GM04504 (cell line): ENCODE measurements around the gene MN1.
"Not testable (repeated sequence)": the region's sequence is repeated elsewhere in the genome, so short reads cannot be mapped to it uniquely, and the experiment has no call there.

Experiments used
- DNase-seq: peaks from one replicate; pipeline ENCODE4 v3.0.0-alpha.2; 2012; ENCODE audit warnings: low read depth

The MN1 gene

DNA sequence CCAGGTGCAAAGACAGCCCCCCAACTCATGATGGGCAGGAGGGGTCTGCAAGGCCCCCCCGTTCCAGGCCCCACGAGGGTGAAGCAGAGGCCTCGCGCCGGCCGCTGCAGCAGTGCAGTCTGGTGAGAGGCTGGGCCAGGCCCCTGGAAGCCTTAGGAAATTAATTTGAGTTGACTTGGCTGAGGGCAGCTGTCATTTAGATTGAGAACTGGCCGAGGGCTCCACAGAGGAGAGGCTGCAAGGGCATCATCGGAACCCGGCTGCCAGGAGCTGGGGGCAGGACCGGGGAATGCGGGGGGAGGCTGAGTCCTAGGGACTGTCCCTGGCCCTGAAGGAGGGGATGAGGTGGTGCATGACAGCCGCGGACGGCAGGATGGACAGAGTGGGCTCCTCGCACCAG lies 39.9 kb downstream of the MN1 start:
- no peak for DNase-seq

DNA sequence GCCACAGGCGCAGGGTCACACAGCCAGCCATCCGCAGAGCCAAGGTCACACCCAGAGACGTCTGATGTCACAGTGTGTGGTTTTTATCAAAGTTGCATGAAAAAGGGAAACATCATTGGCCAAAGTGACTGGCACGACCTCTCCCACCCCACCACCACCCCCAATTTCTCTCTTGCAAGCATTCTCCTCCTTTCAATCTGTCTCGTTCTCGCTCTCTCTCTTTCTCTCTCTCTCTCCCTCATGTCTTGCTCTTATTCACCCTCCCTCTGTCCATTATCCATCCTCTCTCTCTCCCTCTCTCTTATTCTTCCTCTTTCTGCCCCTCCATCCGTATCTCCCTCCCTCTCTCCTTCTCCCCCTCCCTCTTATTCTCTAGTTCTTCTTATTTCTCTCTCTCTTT lies 40.6 kb downstream of the MN1 start:
- DNase-seq, result no peak

DNA sequence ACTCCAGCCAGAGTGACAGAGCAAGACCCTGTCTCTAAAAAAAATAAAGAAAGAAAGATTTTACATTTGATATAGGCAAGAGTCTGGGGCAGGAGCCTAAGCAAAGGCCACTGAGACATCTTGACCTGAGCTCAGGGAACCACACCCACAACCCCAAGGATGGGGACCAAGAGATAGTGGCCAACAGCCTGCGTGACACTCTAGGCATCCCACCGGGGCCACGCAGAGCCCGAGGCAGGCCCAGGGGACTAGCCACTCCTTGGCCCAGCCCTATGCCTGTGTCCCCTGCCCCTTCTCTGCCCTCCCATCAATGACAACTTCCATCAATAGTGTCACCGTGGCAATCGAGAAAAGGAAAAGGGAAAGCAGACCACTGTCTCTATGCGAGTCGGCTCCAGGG lies 41.1 kb downstream of the MN1 start:
- DNase-seq, result no peak

DNA sequence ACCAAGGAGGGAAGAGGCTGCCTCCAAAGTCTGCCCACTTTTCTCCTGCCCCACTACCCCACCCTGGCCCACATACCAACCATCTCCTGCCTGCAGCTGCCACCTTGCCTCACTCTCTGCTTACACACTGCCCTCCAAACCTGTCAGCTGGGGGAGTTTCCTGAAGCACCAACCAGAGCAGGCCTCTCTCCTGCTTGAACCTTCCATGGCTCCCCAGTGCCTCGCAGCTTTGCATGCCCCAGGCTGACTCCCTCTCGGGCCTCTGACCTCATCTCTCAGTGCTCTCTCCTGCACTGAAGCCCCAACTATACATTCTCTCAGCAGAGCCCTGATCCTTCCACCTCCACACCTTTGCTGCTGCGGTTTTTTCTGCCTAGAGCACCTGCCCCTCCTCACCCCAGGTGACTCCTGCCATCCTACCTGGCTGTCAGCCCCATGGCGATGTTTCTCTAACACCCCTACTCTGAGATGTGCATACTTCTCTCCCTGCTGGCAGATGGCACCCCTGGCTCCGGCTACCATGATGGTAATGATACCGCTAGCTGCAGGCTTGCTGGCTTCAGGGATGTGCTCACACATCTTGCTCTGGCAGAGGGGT lies 43.5 kb downstream of the MN1 start:
- no peak for DNase-seq

DNA sequence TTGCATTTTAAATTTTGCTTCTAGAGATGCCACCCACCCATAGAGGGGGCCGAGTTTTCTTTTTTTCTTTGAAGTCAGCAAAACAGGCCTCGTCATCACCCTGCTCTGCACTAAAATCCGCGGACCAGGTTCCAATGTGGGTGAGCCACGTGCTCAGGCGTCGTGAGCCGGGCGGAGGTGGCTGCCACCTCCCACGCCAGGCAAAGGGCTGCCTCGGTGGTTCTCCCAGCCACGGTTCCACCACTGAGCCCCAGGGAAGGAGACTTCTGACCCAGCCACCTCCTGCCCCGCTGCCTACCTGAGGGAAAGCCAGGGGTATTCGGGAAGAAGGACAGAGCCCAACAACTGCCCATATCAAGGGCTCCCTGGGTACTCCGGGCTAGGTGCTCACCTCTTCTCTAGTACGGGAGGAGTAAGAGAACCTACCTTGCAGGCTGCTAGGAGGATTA lies 45.3 kb downstream of the MN1 start:
- no peak for DNase-seq

DNA sequence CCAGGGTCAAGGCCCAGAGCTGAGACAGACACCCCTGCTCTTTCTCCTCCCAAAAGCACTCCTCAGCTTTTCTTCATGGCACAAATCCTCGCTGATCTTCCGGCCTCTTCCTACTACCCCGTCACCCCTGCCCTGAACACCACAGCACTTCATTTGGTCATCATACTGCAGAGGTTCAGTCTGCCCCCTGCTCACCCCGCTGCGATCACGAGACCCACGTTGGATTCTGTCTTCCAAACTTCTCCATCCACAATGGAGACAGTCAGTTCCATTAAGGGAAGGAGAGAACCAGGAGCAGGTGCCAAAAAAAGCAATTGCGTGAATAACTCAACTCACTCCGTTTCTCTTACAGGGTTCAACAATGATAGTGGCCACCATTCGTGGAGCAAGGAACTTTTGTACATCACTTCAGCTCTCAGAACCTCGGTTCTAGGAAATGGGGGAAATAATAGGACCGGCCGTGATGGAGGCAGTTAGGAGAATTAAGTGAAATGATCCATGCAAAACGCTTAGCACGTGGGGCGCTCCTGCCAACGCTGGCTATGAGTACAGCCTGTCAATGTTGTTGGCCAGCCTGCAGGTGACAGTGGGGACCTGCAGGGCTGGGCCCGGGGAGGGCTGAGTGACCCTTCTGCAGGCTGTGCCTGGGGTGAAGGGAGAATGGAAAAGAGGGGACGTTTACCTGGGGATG lies 45.9 kb downstream of the MN1 start:
- DNase-seq, result no peak

DNA sequence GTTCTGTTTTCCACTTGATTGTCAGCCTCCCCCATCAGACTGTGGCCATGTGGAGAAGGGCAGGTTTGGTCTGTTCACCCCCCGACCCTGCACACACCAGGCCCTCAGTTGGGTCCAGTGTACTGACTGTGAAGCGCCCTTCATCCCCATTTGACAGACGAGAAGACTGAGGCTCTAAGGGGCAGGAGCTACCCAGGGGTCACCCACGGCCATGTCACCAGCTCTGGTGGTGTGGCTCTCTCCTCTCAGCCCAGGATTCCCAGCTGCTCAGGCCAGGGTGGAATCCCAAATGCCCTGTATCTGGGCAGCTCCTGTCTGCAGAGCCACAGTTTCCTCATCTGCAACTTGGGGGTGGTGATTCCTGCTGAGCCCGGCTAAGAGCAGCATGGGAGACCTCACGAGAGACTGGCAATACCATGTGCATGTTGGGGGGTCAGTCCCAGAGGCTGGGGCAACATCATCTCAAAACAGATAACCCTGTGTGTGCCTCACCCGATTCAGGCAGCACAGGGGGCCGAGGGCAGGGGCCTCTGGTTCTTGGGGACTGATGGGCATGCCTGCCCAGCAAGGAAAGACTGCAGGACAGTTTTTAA lies 46.6 kb downstream of the MN1 start:
- DNase-seq, result no peak

DNA sequence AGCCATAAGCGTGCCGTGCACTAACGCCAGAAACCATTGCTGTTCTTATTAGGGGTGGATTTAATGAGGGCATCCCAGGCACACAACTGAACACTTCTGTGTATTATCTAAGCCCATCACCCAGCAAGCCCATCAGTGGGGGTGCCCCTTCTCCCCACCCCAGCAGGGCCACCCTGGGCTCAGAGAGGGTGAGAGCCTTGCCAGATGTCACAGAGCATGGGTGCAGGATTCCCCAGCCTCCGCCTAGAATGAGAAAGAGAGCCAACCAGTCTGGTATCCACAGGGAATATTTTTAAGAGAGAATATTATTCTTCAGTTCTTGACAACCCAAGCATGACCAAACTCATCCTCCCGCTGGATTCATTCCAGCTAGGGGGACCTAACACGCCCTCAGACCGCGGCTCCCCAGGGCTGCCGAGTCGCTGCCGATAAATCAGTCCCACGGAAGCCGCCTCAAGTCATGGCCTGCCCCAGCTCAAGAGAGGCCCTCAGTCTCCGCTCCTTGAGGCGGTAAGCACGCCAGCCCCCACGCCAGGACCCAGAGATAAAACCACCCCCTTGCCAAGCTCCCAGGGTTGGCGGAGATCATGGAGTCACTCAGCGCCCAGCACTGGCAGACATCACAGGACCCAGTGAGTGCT lies 47.2 kb downstream of the MN1 start:
- no peak for DNase-seq

DNA sequence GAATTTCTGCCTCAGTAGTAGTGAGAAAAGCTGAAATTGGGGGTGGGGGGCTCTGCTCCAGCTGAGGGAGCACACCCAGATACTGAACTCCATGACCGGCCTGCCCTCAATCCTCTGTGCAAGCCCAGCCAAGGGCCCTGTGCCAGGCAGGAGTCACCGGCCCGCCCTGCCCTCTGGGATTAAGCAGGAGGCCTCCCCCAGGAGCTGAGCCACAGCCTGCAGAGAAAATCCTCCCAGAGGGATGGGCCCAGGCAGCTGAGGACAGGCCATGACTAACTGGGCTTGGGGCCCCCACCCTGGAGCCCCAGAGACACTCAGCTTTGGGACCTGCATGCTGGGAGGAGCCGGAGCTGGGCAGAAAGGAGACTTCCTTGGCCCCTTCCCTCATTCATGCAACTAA lies 48.8 kb downstream of the MN1 start:
- DNase-seq, result peak; percentile 35

DNA sequence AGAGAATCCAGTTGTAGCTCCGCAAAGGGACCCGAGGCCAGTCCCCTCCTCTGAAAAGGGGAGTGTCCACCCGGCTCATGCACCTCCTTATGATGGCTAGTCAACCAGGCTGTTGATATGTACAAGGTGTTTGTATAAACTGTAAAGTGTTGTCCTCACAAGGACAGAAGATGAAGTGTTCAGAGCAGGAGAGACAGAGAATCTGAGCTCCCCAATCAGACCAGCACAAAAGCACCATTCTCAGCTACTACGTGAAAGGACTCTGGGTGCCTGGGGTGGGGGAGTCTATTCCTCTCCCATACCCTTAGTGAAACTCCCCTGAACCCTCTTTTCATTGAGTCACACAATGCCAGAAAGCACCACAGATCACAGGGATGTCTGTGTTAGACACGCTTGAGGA lies 49.4 kb downstream of the MN1 start:
- DNase-seq, result no peak

DNA sequence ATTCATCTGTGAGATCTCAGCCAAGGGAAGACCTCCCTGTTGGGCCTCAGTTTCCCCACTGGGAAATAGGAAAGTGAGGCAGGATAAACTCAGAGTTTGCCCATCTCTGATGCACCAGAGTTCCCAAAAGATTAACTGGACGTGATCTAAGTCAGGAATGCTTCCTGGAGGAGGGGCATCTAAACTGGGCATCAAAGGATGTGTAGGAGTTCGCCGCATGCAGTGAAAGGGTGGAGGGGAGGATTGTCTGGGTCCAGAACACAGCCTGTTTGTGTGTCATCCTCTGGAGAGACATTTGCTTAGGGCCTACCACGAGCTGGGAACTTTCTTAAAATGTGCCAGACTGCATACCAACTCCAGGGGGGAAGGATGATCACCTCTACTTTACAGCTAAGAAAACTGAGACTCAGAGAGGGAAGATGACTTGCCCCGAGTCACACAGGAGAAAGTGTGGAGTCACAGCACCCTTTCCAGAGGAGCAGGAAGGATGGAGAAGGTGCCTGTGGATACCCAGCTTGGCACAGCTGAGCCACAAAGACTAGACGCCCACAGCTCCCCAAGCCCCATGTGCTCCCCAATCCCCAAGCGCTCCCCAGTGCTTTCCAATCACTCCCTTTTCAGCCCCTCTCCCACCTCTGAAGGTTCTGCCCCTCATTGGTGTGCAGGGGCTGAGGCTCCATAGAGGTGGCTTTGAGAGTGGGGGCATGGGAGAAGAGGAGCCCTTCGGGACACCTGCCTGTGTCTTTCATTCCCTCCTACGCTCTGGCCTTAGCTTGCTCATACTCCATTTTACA lies 50.1 kb downstream of the MN1 start:
- DNase-seq, result no peak

DNA sequence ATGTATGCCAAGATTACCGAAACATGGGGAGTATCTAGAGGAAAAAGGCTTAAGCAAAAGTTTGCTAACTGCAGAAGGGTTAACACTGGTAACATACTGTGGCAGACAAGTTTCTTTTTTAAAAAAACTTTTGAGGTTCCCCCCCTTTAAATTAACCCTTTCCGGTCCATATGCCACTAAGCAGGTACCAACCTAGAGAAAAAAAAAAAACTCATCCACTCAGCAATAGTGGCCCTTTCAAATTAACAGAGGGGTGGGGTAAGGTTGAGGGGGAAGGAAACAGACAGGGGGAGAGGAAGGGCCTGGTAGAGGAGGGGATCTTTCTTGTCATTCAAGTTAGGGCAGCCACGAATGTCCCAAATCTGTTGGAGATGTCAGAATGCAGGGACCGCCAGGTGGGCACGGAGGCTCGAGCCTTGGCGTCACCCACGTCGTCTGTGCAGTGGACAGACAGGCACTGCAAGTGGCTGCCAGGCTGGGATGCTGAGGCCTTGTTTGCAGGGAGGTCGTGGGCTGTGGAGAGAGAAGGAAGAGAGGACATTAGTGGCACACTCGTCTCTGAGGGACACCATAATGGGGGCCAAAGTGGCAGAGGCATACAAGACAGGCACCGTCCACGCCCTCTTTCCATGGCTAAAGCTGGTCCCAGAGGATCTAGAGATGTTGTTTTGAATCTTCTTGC lies 50.8 kb downstream of the MN1 start:
- no peak for DNase-seq

DNA sequence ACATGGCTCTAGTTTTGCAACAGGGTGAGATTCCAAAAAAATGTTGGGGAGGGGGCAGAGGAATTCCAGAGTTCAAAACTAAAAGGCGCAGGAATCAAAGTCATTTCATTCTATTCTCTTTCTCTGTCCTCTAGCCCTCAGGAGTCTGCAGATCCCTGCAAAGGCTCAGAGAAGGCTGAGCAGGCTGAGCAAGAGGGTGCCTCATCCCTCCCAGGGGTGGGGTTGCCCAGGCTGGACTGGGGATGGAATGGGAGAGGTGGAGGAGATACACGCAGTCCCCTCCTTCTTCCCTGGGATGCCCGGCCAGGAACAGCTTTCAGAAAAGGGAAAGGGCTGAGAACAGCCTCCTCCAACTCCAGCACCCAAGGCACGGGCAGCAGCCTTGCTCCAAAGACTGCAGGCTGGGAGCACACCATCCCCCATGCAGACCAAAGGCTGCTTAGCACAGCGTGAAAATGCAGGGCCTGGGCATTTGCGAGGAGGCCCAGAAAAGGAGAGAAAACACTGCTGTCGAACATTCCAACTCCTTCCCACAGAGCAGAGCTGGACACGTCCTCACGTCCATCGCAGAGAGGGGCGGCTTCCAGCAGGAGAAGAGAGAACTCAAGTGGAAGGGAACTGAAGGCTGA lies 51.8 kb downstream of the MN1 start:
- no peak for DNase-seq

DNA sequence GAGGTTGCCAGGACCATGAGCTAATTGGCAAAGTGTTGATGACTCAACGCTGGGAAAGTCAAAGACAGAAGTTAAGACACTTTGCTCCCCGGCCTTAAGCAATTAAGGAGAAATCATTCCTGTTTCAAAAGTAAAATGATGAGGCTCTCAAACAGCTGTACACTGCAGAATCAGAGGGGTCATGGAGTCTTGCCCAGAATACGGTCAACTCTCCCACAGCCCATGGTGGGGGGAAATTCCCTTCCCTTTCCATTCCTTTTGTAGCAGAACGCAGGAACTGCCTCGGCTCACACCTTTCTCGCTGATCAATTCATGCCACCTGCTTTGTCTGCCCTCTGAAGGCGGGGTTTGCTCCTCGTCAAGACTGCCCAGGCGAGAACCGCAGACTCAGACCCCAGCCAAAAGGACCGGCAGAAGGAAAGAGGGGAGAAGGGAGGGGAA lies 52.8 kb downstream of the MN1 start:
- no peak for DNase-seq

DNA sequence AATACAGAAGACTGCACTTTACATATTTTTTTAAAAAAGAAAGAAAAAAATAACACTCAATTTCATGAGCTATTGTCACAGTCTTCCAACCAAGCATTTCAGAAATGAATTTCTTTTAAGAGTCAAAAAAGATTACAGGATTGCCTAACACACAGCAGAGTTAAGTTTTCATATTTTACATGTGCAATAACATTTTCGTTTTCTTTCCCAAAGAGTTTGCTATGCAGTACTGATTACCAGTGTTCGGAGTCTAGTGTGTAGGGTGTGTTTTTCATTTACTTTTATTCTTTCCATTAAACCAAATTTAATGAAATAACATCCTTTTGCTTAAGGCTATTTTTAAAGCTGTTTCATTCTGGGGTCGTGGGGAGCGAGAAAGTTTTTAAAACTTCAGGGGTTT lies 53.2 kb downstream of the MN1 start:
- DNase-seq, result no peak

DNA sequence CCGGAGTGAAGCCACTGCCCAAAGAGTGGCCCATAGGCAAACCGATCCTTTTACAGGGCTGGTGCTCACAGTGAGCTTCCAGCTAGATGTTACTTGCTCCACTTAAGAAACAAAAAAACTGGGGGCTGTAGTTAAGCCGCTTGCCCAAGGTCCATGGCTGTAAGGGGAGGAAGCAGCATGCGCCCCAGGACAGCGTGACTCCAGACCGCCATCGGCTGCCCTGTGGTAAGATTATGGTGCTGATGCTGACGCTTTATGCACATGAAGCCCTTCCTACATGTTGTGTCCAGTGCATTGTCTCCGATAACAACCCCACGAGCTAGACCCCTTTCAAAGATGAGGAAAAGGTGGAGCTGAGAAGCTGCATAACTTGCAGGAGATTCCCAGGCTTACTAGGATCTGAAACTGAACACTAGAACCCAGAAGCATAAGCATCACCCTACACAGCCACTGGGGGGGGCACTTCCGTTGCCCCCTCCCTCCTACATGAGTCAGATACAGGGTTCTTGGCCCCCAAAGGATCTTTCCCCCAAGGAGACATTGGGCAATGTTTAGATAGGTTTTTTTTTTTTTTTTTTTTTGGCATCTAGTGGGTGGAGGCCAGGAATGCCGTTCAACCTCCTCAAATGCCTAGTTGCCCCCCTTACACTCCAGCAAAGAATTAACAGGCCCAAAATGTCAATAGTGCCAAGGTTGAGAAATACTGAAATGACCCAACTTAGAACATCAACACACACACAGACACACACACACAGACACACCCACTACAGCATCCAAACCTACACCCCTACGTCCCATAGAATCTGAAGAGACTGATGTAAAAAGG lies 53.9 kb downstream of the MN1 start:
- no peak for DNase-seq

DNA sequence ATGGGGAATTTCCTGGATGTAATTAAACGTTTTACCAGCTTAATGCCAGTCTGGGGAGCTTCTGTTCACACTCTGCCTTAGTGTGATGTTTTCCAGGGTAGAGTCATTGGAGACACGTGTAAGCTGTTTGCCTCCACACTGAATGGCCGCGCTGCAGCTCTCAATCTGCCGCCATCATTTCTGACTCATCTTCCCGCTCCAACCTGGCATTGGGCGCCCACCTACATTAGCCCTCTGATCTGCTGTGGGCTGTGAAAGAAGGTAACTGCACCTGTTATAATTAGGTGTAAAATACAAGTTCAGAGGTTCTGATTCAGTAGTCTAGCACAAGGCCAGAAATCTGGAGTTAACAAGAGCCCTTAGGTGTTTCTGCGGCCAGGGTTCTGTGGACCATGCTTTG lies 54.6 kb downstream of the MN1 start:
- no peak for DNase-seq

DNA sequence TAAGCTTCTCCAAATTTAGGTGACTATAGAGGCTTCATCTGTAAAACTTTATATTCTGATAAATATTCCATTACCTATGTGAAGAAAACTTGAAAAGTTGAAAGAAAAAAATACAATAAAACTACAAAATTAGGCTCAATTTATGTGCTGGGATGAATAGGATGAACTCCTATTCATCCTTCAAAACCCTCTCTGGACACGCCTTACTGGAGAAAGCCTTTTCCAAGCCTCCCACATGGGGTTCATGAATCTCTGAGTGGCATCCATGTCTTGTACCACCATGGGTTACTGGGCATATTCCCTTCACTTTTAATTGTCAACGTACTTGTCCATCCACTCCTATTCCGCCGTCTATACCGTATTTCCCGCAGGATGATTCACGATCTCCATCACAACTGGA lies 55.7 kb downstream of the MN1 start:
- no peak for DNase-seq

DNA sequence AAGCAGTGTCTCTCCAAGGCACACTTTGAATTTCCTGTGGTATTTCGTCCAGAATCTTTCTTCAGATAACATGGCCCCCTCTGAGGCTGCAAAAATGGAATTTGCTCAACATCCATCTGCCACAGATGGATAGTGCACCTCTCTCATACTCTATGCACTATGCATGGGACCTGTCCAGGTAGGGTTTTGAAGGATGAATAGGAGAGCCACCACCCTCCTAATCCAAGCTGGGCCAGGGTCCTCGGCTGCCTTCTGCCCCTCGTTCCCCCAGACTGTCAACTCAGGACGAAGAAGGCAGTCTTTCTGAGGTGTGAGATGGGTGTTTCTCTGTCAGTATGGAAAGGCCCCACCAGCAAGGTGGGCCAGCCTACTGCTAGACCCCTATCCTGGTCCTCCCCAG lies 56.4 kb downstream of the MN1 start:
- no peak for DNase-seq

DNA sequence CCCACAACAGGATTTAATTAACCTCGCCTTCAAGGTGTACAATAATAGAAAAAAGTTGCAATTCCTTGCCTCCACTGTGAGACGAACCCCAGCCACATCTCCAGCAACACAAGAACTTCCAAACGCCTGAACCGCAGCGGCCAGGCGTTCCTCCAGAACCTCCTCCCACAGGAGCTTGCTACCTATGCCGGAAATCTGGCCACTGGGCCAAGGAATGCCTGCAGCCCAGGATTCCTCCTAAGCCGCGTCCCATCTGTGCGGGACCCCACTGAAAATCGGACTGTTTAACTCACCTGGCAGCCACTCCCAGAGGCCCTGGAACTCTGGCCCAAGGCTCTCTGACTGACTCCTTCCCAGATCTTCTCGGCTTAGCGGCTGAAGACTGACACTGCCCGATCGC lies 57.5 kb downstream of the MN1 start:
- not testable (repeated sequence) for DNase-seq
